PFSK-1 (cell line): ENCODE data around the gene TIAL1.

ENCODE experiments used
- POLR2AphosphoS5 ChIP-seq: IDR thresholded peaks from 2 replicates; pipeline ENCODE4 v1.6.1; 2012; ENCODE audit warnings: low read depth, mild to moderate bottlenecking, control low read depth, low read length, moderate library complexity
- REST ChIP-seq, 2 experiments: IDR thresholded peaks; 2 replicates each; pipeline versions ENCODE4 v1.6.1 to v1.8.0; 2011 to 2012; ENCODE audit warnings: low read depth in 2 of 2, low read length in 2 of 2, control low read depth in 1 of 2, inconsistent platforms in 1 of 2, mild to moderate bottlenecking in 1 of 2, moderate library complexity in 1 of 2; ENCODE audit not compliant: insufficient read depth in 1 of 2
- SIN3A ChIP-seq: IDR thresholded peaks from 2 replicates; pipeline ENCODE4 v1.6.1; 2012; ENCODE audit warnings: mild to moderate bottlenecking, low read length, moderate library complexity, borderline replicate concordance; ENCODE audit not compliant: insufficient read depth

- TF ChIP-seq REST (IDR thresholded peaks at IDR 0.05; ENCODE audit: insufficient read depth in 1 of 2, low read depth in 2 of 2, low read length in 2 of 2), result no peak
- TF ChIP-seq POLR2AphosphoS5, result no peak
- TF ChIP-seq SIN3A, result no peak
These were observed 72.1 kb downstream of the TIAL1 start for GRCh38 chr10:119524720-119525070.
